Hepatocyte (in vitro differentiated cells): ENCODE results near the gene MUCL3.

Experiments
- EZH2 ChIP-seq: fragments of 200-600 bp; sonication (generic); IDR thresholded peaks from 2 replicates; pipeline ENCODE4 v1.6.1; 2016; ENCODE audit warnings: antibody characterized with exemption, mild to moderate bottlenecking, borderline replicate concordance
- EZH2phosphoT487 ChIP-seq: fragments of 200-600 bp; sonication (generic); IDR thresholded peaks from one replicate; pipeline ENCODE4 v1.6.1; 2018; ENCODE audit warnings: antibody characterized with exemption, mild to moderate bottlenecking, low read depth, moderate library complexity; ENCODE audit not compliant: unreplicated experiment, severe bottlenecking
- TF ChIP-seq, protein P1 (sequence below): fragments of 200-600 bp; sonication (generic); IDR thresholded peaks from 2 replicates; pipeline ENCODE4 v1.5.1; 2016; ENCODE audit warnings: antibody characterized with exemption, mild to moderate bottlenecking; ENCODE audit not compliant: poor library complexity

GRCh38 chr6:30985490-30985889, 44.7 kb downstream of the MUCL3 start:
- TF ChIP-seq EZH2phosphoT487 (no peak), EZH2 (no peak)
- TF ChIP-seq, protein P1, sequence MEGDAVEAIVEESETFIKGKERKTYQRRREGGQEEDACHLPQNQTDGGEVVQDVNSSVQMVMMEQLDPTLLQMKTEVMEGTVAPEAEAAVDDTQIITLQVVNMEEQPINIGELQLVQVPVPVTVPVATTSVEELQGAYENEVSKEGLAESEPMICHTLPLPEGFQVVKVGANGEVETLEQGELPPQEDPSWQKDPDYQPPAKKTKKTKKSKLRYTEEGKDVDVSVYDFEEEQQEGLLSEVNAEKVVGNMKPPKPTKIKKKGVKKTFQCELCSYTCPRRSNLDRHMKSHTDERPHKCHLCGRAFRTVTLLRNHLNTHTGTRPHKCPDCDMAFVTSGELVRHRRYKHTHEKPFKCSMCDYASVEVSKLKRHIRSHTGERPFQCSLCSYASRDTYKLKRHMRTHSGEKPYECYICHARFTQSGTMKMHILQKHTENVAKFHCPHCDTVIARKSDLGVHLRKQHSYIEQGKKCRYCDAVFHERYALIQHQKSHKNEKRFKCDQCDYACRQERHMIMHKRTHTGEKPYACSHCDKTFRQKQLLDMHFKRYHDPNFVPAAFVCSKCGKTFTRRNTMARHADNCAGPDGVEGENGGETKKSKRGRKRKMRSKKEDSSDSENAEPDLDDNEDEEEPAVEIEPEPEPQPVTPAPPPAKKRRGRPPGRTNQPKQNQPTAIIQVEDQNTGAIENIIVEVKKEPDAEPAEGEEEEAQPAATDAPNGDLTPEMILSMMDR, result no peak
